Mucosa of descending colon (tissue), 3 donors: ENCODE results near the gene ART5. TPM values are rescaled to one million over a fixed set of nuclear protein-coding genes. Genes with fewer than 3 reads are reported as not detected.

ENCODE experiments used
- total RNA-seq, 3 donors: library from RNA; stranded (reverse); fragmentation: NEBNext Ultra II Directional in 2 of 3; extraction: Animal tissue kit (Norgen Biotek cat#: 25700) in 2 of 3; gene quantifications; one replicate each; pipeline versions ENCODE4 v1.2.1 to v1.2.4, GENCODE V29; 2021 to 2023
- donor health status: DM: no; HTN: no; CAD: no; lungs with moderate emphysema.
- donor health status: DM: no; HTN: no; CAD: no.
- donor health status: DM: no; HTN: yes; CAD: no.

The ART5 gene
- total RNA-seq, 3 donors from 2014 or later, result not detected

Other genes starting within 250 kb of the ART5 start
- gene ART1, start 3.1 kb upstream of the ART5 start, total RNA-seq, result 1 to 10 TPM in 1 of 3 donors, not detected in 2; 1.8 TPM
- gene CHRNA10, start 29.4 kb upstream of the ART5 start, total RNA-seq, result 1 to 10 TPM; 1.1 to 1.5 (median 1.4) TPM
- 10 to 100 TPM; 53.7 to 69.7 (median 60.6) TPM for gene NUP98, start 155.6 kb upstream of the ART5 start, total RNA-seq
- 10 to 100 TPM; 15.7 to 32.8 (median 25.9) TPM for gene PGAP2, start 166.6 kb upstream of the ART5 start, total RNA-seq
- gene RHOG, start 199.0 kb upstream of the ART5 start, total RNA-seq, result 10 to 100 TPM; 62.7 to 77.2 (median 74.1) TPM
- gene STIM1, start 213.7 kb upstream of the ART5 start, total RNA-seq, result 10 to 100 TPM; 56.1 to 74.8 (median 72.5) TPM